Measurements from ENCODE around the gene ZNF668. TPM values are rescaled to one million over a fixed set of nuclear protein-coding genes. Genes with fewer than 3 reads are reported as not detected.
"Not testable (repeated sequence)": the region's sequence is repeated elsewhere in the genome, so short reads cannot be mapped to it uniquely, and the experiment has no call there.

Gene ZNF668
- total and polyA plus RNA-seq, 2 donors: 4.3 to 7.1 TPM

DNA sequence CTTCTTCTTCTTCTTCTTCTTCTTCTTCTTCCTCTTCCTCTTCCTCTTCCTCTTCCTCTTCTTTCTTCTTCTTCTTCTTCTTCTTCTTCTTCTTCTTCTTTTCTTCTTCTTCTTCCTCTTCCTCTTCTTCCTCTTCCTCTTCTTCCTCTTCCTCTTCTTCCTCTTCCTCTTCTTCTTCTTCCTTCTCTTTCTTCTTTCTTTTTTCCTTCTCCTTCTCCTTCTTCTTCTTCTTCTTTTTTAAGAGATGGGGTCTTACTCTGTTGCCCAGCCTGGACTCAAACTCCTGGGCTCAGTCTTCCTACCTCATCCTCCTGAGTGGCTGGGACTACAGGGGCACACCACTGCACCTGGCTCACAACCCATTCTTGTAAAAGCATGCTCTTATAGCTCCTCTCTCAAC is 60.7 kb downstream of the ZNF668 start:
- DNase-seq (ENCODE audit: low read depth in 6 of 9, low spot score in 9 of 9); H3K9me3 ChIP-seq (ENCODE audit: control insufficient read depth in 2 of 2, insufficient read depth in 1 of 2, low read length in 1 of 2); H3K4me1 ChIP-seq (ENCODE audit: control insufficient read depth in 2 of 2, insufficient read depth in 2 of 2, low read length in 2 of 2); H3K36me3 ChIP-seq (ENCODE audit: control insufficient read depth in 2 of 2, insufficient read depth in 2 of 2, low read length in 1 of 2); H3K4me3 ChIP-seq (ENCODE audit: low read length in 2 of 2); H3K27ac ChIP-seq (ENCODE audit: low read depth in 1 of 2, low read length in 1 of 2): not testable (repeated sequence)
- H3K27me3 ChIP-seq (ENCODE audit: control insufficient read depth in 2 of 2, insufficient read depth in 1 of 2, low read length in 1 of 2): peaks cover 7 to 48% of the 10 kb centered on the region in 2 donors

DNA sequence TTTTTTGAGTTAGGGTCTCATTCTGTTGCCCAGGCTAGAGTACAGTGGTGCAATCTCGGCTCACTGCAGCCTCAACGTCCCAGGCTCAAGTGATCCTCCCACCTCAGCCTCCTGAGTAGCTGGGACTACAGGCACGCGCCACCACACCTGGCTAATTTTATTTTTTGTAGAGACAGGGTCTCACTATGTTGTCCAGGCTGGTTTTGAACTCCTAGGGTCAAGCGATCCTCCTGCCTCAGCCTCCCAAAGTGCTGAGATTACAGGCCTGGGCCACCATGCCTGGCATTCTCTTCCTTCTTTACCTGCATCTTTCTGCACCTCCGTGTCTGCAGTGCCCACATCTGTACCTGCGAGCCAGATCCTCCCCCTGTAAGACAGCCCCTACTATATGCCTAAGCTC is 62.2 kb downstream of the ZNF668 start:
- not testable (repeated sequence) for H3K36me3 ChIP-seq (ENCODE audit: control insufficient read depth in 2 of 2, insufficient read depth in 2 of 2, low read length in 1 of 2); H3K9me3 ChIP-seq (ENCODE audit: control insufficient read depth in 2 of 2, insufficient read depth in 1 of 2, low read length in 1 of 2); H3K4me1 ChIP-seq (ENCODE audit: control insufficient read depth in 2 of 2, insufficient read depth in 2 of 2, low read length in 2 of 2); H3K27ac ChIP-seq (ENCODE audit: low read depth in 1 of 2, low read length in 1 of 2); H3K4me3 ChIP-seq (ENCODE audit: low read length in 2 of 2); DNase-seq (ENCODE audit: low read depth in 6 of 9, low spot score in 9 of 9)
- H3K27me3 ChIP-seq (ENCODE audit: control insufficient read depth in 2 of 2, insufficient read depth in 1 of 2, low read length in 1 of 2): peaks cover 12 to 63% of the 10 kb centered on the region in 2 donors
- WGBS: 86% methylated on average over 7 of the region's 7 CpGs

Other genes starting within 250 kb of the ZNF668 start
- 26.7 TPM for gene BCL7C, start 180.2 kb downstream of the ZNF668 start, total RNA-seq
- gene BCL7C, start 180.2 kb downstream of the ZNF668 start, polyA plus RNA-seq: 29.2 TPM
- 0.38 TPM for gene CTF1, start 177.6 kb downstream of the ZNF668 start, total RNA-seq
- 3.8 TPM for gene CTF1, start 177.6 kb downstream of the ZNF668 start, polyA plus RNA-seq
- gene FBXL19, start 150.7 kb downstream of the ZNF668 start, total RNA-seq: 10.2 TPM
- gene FBXL19, start 150.7 kb downstream of the ZNF668 start, polyA plus RNA-seq: 17.0 TPM
- gene ORAI3, start 125.2 kb downstream of the ZNF668 start, total RNA-seq: 12.3 TPM
- 26.4 TPM for gene ORAI3, start 125.2 kb downstream of the ZNF668 start, polyA plus RNA-seq
- 2.4 TPM for gene SETD1A, start 116.5 kb downstream of the ZNF668 start, total RNA-seq
- 13.1 TPM for gene SETD1A, start 116.5 kb downstream of the ZNF668 start, polyA plus RNA-seq
- gene HSD3B7, start 89.0 kb downstream of the ZNF668 start, total RNA-seq: 3.5 TPM
- gene HSD3B7, start 89.0 kb downstream of the ZNF668 start, polyA plus RNA-seq: 8.4 TPM
- 0.19 TPM for gene STX1B, start 63.6 kb downstream of the ZNF668 start, total RNA-seq
- gene STX1B, start 63.6 kb downstream of the ZNF668 start, polyA plus RNA-seq: 1.0 TPM
- gene STX4, start 40.7 kb downstream of the ZNF668 start, total RNA-seq: 20.0 TPM
- gene STX4, start 40.7 kb downstream of the ZNF668 start, polyA plus RNA-seq: 108 TPM
- gene ZNF646, start 182 bp upstream of the ZNF668 start, total RNA-seq: 12.7 TPM
- 8.1 TPM for gene ZNF646, start 182 bp upstream of the ZNF668 start, polyA plus RNA-seq
- 0.90 TPM for gene PRSS53, start 14.7 kb upstream of the ZNF668 start, total RNA-seq
- 2.9 TPM for gene PRSS53, start 14.7 kb upstream of the ZNF668 start, polyA plus RNA-seq
- 36.0 TPM for gene VKORC1, start 20.6 kb upstream of the ZNF668 start, total RNA-seq
- 48.7 TPM for gene VKORC1, start 20.6 kb upstream of the ZNF668 start, polyA plus RNA-seq
- gene BCKDK, start 34.1 kb upstream of the ZNF668 start, total RNA-seq: 9.3 TPM
- 16.7 TPM for gene BCKDK, start 34.1 kb upstream of the ZNF668 start, polyA plus RNA-seq
- 62.3 TPM for gene KAT8, start 43.4 kb upstream of the ZNF668 start, total RNA-seq
- gene KAT8, start 43.4 kb upstream of the ZNF668 start, polyA plus RNA-seq: 72.9 TPM
- gene PRSS8, start 61.5 kb upstream of the ZNF668 start, total RNA-seq: 12.8 TPM
- gene PRSS8, start 61.5 kb upstream of the ZNF668 start, polyA plus RNA-seq: 18.2 TPM
- gene PRSS36, start 75.8 kb upstream of the ZNF668 start, total RNA-seq: 5.7 TPM
- 4.3 TPM for gene PRSS36, start 75.8 kb upstream of the ZNF668 start, polyA plus RNA-seq
- gene FUS, start 105.9 kb upstream of the ZNF668 start, total RNA-seq: 36.5 TPM
- 478 TPM for gene FUS, start 105.9 kb upstream of the ZNF668 start, polyA plus RNA-seq
- gene PYCARD, start 128.5 kb upstream of the ZNF668 start, total RNA-seq: 55.3 TPM
- gene PYCARD, start 128.5 kb upstream of the ZNF668 start, polyA plus RNA-seq: 62.7 TPM
- gene TRIM72, start 139.9 kb upstream of the ZNF668 start, total RNA-seq: 0.19 TPM
- gene TRIM72, start 139.9 kb upstream of the ZNF668 start, polyA plus RNA-seq: 0.50 TPM
- gene PYDC1, start 142.9 kb upstream of the ZNF668 start, total RNA-seq: 1.3 TPM
- gene PYDC1, start 142.9 kb upstream of the ZNF668 start, polyA plus RNA-seq: 10.1 TPM
- 6.8 TPM for gene ITGAM, start 185.7 kb upstream of the ZNF668 start, total RNA-seq
- gene ITGAM, start 185.7 kb upstream of the ZNF668 start, polyA plus RNA-seq: 7.0 TPM